ENCODE data around the gene PFDN4.

PFDN4 gene

GRCh38 chr20:54199721-54200176 lies 8.1 kb upstream of the PFDN4 start:
- in situ Hi-C loops (cut with HindIII; ENCODE audit: low sequenced_read_pairs), result loop anchor here (5.0 to 10.0 kb wide), 2 partner anchors 97 to 115 kb away; no protein-coding TSS in a partner anchor

DNA sequence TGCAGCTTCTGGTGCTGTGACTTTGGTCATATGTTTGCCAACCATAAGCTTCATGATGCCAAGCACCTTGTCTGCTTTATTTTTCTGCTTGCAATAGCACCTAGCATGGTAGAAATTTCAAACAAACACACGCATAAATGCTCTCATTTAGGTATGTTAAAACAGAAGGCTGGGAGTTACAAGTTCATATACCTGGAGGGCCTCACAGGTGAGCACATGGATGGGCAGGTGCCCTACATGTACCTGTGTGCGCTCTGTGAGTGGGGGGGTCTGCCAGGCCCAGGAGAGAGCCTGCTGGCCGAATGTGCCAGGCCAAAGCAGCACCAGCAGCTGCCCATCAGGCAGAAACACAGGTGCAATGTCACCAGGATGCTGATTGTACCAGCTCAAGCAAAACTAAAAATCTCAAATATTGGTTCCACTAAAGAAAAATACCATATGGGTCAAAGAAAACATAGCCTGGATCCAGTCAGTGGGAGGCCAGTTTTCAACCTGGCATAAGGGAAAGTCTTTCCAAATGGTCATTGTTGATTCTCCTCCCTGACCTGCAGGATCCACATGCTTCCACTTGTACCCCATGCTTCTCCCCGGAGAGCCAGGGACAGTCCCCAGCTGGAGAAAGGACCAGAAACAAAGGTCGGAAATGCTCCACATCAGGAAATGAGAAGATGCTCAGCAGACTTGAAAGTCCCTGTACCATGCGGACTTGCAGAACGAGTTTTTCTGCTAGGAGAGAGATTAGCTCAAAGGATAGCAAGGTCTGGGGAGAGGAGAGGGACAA lies 7.2 kb upstream of the PFDN4 start:
- in situ Hi-C loops (cut with HindIII; ENCODE audit: low sequenced_read_pairs), result no loop called here

DNA sequence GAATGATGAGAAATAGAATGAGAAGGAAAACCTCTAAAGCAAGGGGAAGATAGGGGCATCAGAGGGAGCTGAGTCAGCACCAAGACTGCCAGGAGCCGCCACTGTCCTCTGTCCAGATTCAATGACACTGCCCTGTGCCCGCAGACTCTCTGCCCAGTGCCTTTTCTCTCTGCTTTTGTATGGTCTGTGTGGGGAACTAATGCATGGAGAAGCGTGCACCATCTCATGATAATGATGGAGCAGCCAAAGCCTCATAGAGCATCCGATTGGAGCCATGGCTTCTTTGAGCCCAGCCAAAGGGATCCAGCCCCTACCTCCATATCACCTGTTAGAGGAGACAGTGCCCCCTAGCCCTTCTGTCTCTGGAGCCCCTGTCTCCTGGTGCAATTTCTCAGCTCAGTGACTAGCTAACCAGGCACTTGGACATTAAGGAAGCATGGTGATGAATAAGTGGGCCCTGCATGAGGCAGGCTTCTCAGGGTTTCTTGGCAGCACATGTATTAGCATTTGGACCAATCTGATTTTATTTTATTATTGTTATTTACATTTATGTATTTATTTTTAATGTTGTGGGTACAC lies 6.5 kb upstream of the PFDN4 start:
- in situ Hi-C loops (cut with HindIII; ENCODE audit: low sequenced_read_pairs), result no loop called here

- in situ Hi-C loops (cut with HindIII; ENCODE audit: low sequenced_read_pairs), result no loop called here
These were observed 4.6 kb upstream of the PFDN4 start for GRCh38 chr20:54203281-54203680.

DNA sequence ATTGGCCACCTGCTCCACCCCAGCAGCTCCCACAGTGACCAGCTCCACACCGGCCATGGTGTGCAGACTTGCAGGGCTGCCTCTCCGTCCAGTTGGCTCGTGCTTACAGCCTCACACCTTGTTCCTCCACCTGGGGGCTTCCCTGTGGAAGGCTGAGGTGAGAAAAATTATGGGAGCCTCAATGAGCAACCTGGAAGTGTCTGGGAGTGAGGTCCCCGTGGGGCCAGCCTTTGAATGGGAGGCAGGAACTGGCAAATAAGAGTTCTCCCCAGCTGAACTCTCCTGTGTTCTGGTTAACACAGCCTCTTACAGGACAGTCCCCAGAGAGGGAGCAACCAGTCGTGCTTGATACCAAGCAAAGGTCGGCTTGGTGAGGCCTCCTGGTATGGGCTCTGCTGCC lies 3.8 kb upstream of the PFDN4 start:
- in situ Hi-C loops (cut with HindIII; ENCODE audit: low sequenced_read_pairs), result no loop called here

DNA sequence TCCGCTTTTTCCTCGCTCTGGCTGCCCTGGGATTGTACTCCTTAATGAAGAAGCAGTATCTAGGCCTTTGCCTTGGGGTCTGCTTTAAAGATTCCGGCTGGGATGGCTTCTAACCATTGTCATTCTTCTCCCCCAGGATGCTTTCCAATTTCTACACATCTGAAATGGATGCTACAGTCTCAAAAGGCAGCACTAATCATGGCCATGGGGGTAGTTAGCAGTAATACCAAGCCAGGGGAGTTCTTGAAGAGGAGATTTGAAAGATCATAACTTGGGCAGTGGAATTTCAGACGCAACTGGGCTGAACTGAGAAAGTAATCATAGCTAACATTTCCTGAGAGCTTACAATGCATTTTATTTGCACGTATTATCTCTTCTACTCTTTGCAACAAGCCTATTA lies 3.4 kb upstream of the PFDN4 start:
- in situ Hi-C loops (cut with HindIII; ENCODE audit: low sequenced_read_pairs), result no loop called here

DNA sequence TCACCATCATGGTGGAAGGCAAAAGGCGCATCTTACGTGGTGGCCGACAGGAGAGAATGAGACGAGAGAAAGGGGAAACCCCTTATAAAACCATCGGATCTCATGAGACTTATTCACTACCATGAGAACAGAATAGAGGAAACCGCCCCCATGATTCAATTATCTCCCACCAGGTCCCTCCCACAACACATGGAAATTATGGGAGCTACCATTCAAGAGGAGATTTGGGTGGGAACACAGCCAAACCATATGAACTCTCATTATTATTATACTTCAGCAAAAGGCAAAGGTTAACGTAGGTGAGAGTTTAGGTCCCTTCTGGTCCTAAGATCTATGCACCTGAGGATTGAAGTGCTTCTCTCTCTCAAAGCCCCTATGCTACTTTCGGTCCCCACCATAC lies 2.4 kb upstream of the PFDN4 start:
- in situ Hi-C loops (cut with HindIII; ENCODE audit: low sequenced_read_pairs), result no loop called here

DNA sequence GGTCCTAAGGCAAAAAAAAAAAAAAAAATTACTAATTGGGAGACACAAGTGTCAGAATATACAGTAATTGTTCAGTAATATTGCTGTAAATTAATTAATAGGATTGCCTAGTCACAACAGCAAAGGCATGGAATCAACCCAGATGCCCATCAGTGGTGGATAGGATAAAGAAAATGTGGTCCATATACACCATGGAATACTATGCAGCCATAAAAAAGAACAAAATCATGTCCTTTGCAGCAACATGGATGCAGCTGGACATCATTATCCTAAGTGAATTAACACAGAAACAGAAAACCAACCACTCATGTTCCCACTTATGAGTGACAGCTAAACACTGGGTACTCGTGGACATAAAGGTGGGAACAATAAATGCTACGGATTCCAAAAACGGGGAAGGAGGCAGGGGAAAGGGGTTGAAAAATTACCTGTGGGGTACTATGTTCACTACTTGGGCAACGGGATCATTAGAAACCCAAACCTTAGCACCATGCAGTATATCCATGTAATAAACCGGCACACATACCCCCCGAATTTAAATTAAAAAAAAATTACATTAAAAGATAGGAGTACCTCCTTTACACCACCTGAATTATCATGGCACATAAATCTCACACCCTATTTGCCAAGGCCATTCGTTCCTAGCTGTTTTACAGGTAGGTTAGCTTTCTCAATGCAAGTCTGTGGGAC lies 689 bp upstream of the PFDN4 start:
- in situ Hi-C loops (cut with HindIII; ENCODE audit: low sequenced_read_pairs), result no loop called here

- in situ Hi-C loops (cut with HindIII; ENCODE audit: low sequenced_read_pairs), result no loop called here
These were observed 775 bp downstream of the PFDN4 start for GRCh38 chr20:54208548-54209176.

GRCh38 chr20:54209216-54209813 lies 1.4 kb downstream of the PFDN4 start:
- in situ Hi-C loops (cut with HindIII; ENCODE audit: low sequenced_read_pairs), result no loop called here

- in situ Hi-C loops (cut with HindIII; ENCODE audit: low sequenced_read_pairs), result loop anchor here (10.0 kb wide), 1 partner anchor 413 kb away; no protein-coding TSS in a partner anchor
These were observed 4.3 kb downstream of the PFDN4 start for GRCh38 chr20:54212226-54212625.

GRCh38 chr20:54212871-54213270 lies 5.0 kb downstream of the PFDN4 start:
- in situ Hi-C loops (cut with HindIII; ENCODE audit: low sequenced_read_pairs), result loop anchor here (10.0 kb wide), 1 partner anchor 412 kb away; no protein-coding TSS in a partner anchor

DNA sequence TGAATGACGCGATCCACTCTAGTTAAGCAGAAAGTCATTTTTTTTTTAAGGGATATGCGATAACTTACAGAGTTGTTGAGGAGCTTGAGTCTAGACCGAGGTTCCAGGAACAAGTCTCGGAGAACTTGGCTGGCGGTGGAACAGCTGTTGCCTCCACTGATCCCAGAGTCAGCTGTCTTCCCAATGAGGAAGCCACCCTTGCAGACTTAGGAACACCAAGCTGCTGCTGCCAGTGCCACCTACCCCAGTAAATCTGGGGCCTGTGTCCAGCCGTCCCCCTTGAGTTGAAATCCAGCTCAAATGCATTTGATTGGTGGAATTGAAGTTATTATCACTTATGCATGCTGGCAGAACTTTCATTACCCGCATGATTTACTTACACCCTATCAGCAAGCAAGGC lies 6.7 kb downstream of the PFDN4 start:
- in situ Hi-C loops (cut with HindIII; ENCODE audit: low sequenced_read_pairs), result loop anchor here (10.0 kb wide), 1 partner anchor 410 kb away; no protein-coding TSS in a partner anchor

- in situ Hi-C loops (cut with HindIII; ENCODE audit: low sequenced_read_pairs), result loop anchor here (5.0 to 10.0 kb wide), 3 partner anchors 42 to 410 kb away; no protein-coding TSS in a partner anchor
These were observed 7.4 kb downstream of the PFDN4 start for GRCh38 chr20:54215157-54215789.

DNA sequence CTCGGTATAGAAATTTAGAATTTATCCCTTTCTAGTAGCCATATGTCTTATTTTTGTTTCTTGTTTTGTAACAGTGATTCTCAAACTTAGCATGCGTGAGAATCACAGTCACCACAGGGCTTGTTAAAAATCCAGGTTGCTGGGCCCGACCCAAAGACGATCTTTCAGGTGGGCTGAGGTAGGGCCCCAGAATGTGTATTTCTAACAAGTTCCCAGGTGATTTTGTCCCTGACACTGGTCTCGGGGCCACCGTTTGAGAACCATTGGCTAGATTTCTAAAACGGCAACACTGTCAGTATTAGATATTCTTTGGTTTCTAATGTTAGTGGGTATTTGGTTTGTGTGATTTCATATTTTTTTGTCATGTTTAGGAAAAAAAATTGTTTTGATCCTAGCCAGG lies 9.9 kb downstream of the PFDN4 start:
- in situ Hi-C loops (cut with HindIII; ENCODE audit: low sequenced_read_pairs), result loop anchor here (5.0 to 10.0 kb wide), 3 partner anchors 40 to 407 kb away; no protein-coding TSS in a partner anchor

DNA sequence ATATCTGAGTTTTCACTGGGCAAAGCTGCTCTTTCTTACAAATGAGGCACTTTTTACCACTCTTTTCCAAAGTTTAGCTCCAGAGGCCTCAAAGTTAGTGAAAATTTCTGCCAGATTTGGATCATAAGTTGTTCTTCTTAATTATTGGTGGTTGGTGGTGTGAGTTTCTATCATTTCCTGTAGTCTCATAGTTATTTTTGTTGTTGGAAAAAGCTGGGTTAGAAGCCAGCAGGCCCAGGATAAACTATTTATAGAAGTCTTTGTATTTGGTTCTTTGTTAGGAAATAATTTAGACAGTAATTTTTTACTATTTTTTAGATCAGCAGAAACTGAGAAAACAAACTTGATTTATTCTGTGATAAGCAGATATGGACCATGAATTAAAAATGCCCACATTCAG lies 10.6 kb downstream of the PFDN4 start:
- in situ Hi-C loops (cut with HindIII; ENCODE audit: low sequenced_read_pairs), result loop anchor here (5.0 to 10.0 kb wide), 3 partner anchors 39 to 406 kb away; no protein-coding TSS in a partner anchor

- in situ Hi-C loops (cut with HindIII; ENCODE audit: low sequenced_read_pairs), result loop anchor here (5.0 to 10.0 kb wide), 3 partner anchors 37 to 405 kb away; no protein-coding TSS in a partner anchor
These were observed 12.0 kb downstream of the PFDN4 start for GRCh38 chr20:54219751-54220426.

GRCh38 chr20:54220722-54221121 lies 12.8 kb downstream of the PFDN4 start:
- in situ Hi-C loops (cut with HindIII; ENCODE audit: low sequenced_read_pairs), result no loop called here

DNA sequence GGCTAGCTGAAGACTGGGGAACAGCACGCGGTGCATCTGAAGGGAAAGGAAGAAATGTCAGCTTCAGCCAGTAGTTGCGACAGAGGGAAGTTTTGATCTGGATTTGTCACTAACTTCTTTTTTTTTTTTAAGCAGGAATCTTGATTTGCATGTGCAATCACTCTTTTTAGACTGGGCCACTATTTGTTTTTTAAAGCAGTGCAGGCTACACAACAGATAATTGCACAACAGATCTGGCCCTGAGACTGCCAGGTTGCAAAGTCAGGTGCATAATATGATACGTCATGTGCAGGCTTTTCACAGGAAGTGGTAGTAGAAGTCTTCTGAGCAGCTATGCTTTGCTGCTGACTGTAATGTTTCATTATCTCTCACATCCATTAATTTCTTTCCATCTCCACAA lies 13.5 kb downstream of the PFDN4 start:
- in situ Hi-C loops (cut with HindIII; ENCODE audit: low sequenced_read_pairs), result no loop called here
